Activated CD8-positive, alpha-beta T cell treated with anti-CD3 and anti-CD28 coated beads for 36 hours (primary cell): ENCODE results near the gene RFPL3. TPM values are rescaled to one million over a fixed set of nuclear protein-coding genes. Genes with fewer than 3 reads are reported as not detected.
"Not testable (repeated sequence)": the region's sequence is repeated elsewhere in the genome, so short reads cannot be mapped to it uniquely, and the experiment has no call there.

Experiments used
- ATAC-seq: fragments of 200-7000 bp; cut with Tn5 transposase; one replicate; pipeline ENCODE4 v1.10.0; 2021; ENCODE audit warnings: mild to moderate bottlenecking, moderate library complexity
- CTCF ChIA-PET: fragments of 350-600 bp; sonication (Branson Sonifier 250); formaldehyde crosslinking; loops from one replicate; lab custom pipeline; 2021; ENCODE audit warnings: antibody characterized with exemption; lab: Charles Lee
- POLR2A ChIA-PET: fragments of 350-600 bp; sonication (Branson Sonifier 250); formaldehyde crosslinking; loops from one replicate; lab custom pipeline; 2021; ENCODE audit warnings: antibody characterized with exemption; lab: Charles Lee
- DNase-seq: peaks from one replicate; pipeline ENCODE4 v3.0.0-alpha.2; 2020
- H3K27ac Mint-ChIP-seq: one replicate; pipeline ENCODE4 v1.8.0; 2021; ENCODE audit warnings: mild to moderate bottlenecking, mixed read lengths
- H3K27me3 Mint-ChIP-seq: one replicate; pipeline ENCODE4 v1.8.0; 2021; ENCODE audit warnings: mixed read lengths
- H3K36me3 Mint-ChIP-seq: one replicate; pipeline ENCODE4 v1.8.0; 2021; ENCODE audit warnings: low read depth, mixed read lengths
- H3K4me1 Mint-ChIP-seq: one replicate; pipeline ENCODE4 v1.8.0; 2021; ENCODE audit warnings: low read depth, mixed read lengths
- H3K4me3 Mint-ChIP-seq: one replicate; pipeline ENCODE4 v1.8.0; 2021; ENCODE audit warnings: mild to moderate bottlenecking, moderate library complexity, mixed read lengths
- H3K9me3 Mint-ChIP-seq: one replicate; pipeline ENCODE4 v1.8.0; 2021; ENCODE audit warnings: mixed read lengths
- CTCF ChIP-seq: fragments of 200-600 bp; IDR thresholded peaks from one replicate; pipeline ENCODE4 v1.8.0; 2022; ENCODE audit warnings: antibody characterized with exemption, mild to moderate bottlenecking
- intact Hi-C: fragments of 100-400 bp; cut with micrococcal nuclease; formaldehyde crosslinking; loops from one replicate; pipeline ENCODE4 v1.10.0; 2022
- total RNA-seq, 2 experiments: library from RNA; stranded (reverse); gene quantifications; one replicate each; pipeline ENCODE4 v1.2.3, GENCODE V29; 2021

The RFPL3 gene
- not detected for total RNA-seq

DNA sequence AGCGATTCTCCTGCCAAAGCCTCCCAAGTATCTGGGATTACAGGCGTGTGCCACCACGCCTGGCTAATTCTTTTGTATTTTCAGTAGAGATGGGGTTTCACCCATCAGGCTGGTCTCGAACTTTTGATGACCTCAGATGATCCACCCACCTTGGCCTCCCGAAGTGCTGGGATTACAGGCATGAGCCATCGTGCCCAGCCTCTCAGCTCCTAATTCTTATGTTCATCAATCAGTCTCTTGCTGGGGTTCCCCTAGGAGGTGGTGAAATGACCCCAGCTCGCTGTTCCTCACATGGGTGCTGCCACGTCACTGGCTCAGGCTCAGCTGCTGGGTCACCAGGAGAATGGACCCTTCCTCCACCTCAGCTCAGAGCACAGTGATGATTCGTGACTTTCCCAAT, at the start of gene RFPL3:
RFPL3 (plus strand) TSS at position 301 of the 400 bp plus-strand sequence. CDS start 205 bp downstream, outside the sequence.
- POLR2A ChIA-PET, H3K36me3 Mint-ChIP-seq, H3K27me3 Mint-ChIP-seq, H3K9me3 Mint-ChIP-seq, H3K27ac Mint-ChIP-seq, intact Hi-C loops, H3K4me1 Mint-ChIP-seq, H3K4me3 Mint-ChIP-seq, CTCF ChIA-PET, DNase-seq, ATAC-seq: not testable (repeated sequence)

- H3K4me1 Mint-ChIP-seq = no peaks in the 10 kb centered on the region
- H3K4me3 Mint-ChIP-seq = no peak overlapping the region
- POLR2A ChIA-PET = no interaction called here
- intact Hi-C loops = no loop called here
- CTCF ChIA-PET = interaction anchor here (1.1 kb wide), 1 partner anchor 42 kb away, joined by 3 read pairs; no protein-coding TSS in a partner anchor
- H3K27me3 Mint-ChIP-seq = peaks cover 24% of the 10 kb centered on the region
- ATAC-seq = no peak
- no peak for TF ChIP-seq CTCF
- no peak for DNase-seq
- no peak overlapping the region for H3K27ac Mint-ChIP-seq
- H3K36me3 Mint-ChIP-seq = no peaks in the 10 kb centered on the region
- no peaks in the 10 kb centered on the region for H3K9me3 Mint-ChIP-seq
Observed at GRCh38 chr22:32308191-32308590, 49.5 kb upstream of the RFPL3 start.

GRCh38 chr22:32308934-32309333, 48.7 kb upstream of the RFPL3 start:
- DNase-seq (no peak), ATAC-seq (no peak)
- Mint-ChIP-seq H3K27me3 (peaks cover 21% of the 10 kb centered on the region), H3K4me3 (no peak overlapping the region), H3K36me3 (no peaks in the 10 kb centered on the region), H3K9me3 (no peaks in the 10 kb centered on the region), H3K4me1 (no peaks in the 10 kb centered on the region), H3K27ac (no peak overlapping the region)
- CTCF ChIA-PET = no interaction called here
- intact Hi-C loops = no loop called here
- POLR2A ChIA-PET = no interaction called here
- no peak for TF ChIP-seq CTCF

DNA sequence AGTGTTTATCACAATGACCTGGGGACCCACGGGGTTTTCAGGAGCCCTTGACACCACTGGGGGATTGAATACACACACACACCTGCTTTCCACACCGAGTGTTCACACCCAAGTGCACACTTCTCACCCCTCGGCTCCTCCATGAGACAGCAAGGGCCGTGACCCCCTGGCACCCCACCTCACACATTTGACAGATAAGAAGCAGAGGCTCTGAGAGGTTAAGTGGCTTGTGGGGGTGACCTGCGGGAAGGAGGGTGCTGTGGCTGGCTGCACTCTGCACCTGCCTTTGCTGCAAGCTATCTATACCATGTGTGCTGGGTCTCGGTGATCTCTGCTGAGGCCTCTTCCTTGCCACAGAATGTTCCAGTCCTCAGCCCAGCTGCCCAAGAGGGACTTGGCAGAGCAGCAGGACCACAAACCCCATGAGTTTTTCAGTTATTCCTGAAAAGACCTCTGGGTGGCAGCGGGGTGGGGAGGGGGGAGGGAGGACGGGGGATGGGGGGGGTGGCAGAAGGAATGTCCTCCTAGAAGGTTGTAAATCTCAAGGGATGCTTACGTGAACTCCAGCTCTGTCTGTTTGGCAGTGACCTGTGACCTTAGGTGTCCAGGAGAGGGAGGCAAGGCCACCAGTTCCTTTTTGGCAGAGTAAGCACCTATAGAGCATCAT, 47.9 kb upstream of the RFPL3 start:
- Mint-ChIP-seq H3K36me3 (no peaks in the 10 kb centered on the region), H3K4me1 (no peaks in the 10 kb centered on the region), H3K4me3 (no peak overlapping the region), H3K27ac (no peak overlapping the region), H3K9me3 (no peaks in the 10 kb centered on the region), H3K27me3 (peaks cover 20% of the 10 kb centered on the region)
- ChIA-PET CTCF (no interaction called here), POLR2A (no interaction called here)
- no peak for DNase-seq
- ATAC-seq = no peak
- no peak for TF ChIP-seq CTCF
- intact Hi-C loops = no loop called here

DNA sequence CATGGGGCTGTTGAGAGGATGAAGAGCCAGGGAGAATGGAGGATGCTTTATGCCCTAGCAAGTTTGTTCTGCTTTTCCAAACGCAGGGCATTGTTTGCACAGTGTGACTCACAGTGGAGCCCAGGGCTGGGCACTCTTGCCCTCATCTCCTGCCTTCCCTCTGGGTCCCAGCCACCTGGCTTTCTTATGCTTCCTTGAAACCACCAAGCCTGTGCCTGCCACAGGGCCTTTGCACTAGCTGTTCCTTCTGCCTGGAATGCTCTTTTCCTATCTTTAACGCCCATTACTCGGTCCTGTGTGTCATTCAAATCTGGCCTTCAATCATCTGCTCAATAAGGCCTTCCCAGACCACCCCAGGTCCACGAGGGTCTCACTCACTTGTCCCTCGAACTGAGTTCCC, 46.9 kb upstream of the RFPL3 start:
- Mint-ChIP-seq H3K27ac (no peak overlapping the region), H3K4me1 (no peaks in the 10 kb centered on the region), H3K36me3 (no peaks in the 10 kb centered on the region), H3K27me3 (peaks cover 22% of the 10 kb centered on the region), H3K4me3 (no peak overlapping the region), H3K9me3 (no peaks in the 10 kb centered on the region)
- DNase-seq (no peak), ATAC-seq (no peak)
- no peak for TF ChIP-seq CTCF
- ChIA-PET POLR2A (no interaction called here), CTCF (no interaction called here)
- intact Hi-C loops = no loop called here
